ENCODE data around the gene KIAA0232.

Gene KIAA0232

GRCh38 chr4:6915041-6916005 lies 132.8 kb downstream of the KIAA0232 start:
- H3K9ac ChIP-seq (ENCODE audit: low read depth, low read length) = no peak overlapping the region
- H3K4me1 ChIP-seq (ENCODE audit: control insufficient read depth, insufficient read depth, low read length) = peaks cover 20% of the 10 kb centered on the region
- H3K27ac ChIP-seq (ENCODE audit: low read depth, low read length) = no peak overlapping the region
- H3K36me3 ChIP-seq (ENCODE audit: control insufficient read depth, insufficient read depth, low read length) = no peaks in the 10 kb centered on the region
- peaks cover 9% of the 10 kb centered on the region for H3K27me3 ChIP-seq (ENCODE audit: control insufficient read depth, insufficient read depth, low read length)
- no peak overlapping the region for H3K4me3 ChIP-seq (ENCODE audit: low read depth, low read length)
- H3K9me3 ChIP-seq (ENCODE audit: control insufficient read depth, insufficient read depth, low read length) = no peaks in the 10 kb centered on the region

- H3K9ac ChIP-seq (ENCODE audit: low read depth, low read length) = no peak overlapping the region
- no peak overlapping the region for H3K4me3 ChIP-seq (ENCODE audit: low read depth, low read length)
These were observed 133.6 kb downstream of the KIAA0232 start for GRCh38 chr4:6916069-6916586.

GRCh38 chr4:6916587-6917460 lies 134.3 kb downstream of the KIAA0232 start:
- peak overlapping the region; percentile 43 for H3K27ac ChIP-seq (ENCODE audit: low read depth, low read length)
- H3K36me3 ChIP-seq (ENCODE audit: control insufficient read depth, insufficient read depth, low read length) = no peaks in the 10 kb centered on the region
- H3K27me3 ChIP-seq (ENCODE audit: control insufficient read depth, insufficient read depth, low read length) = no peaks in the 10 kb centered on the region
- no peak overlapping the region for H3K4me3 ChIP-seq (ENCODE audit: low read depth, low read length)
- H3K9ac ChIP-seq (ENCODE audit: low read depth, low read length) = no peak overlapping the region
- peaks cover 13% of the 10 kb centered on the region for H3K4me1 ChIP-seq (ENCODE audit: control insufficient read depth, insufficient read depth, low read length)
- H3K9me3 ChIP-seq (ENCODE audit: control insufficient read depth, insufficient read depth, low read length) = no peaks in the 10 kb centered on the region

More at GRCh38 chr4:6916069-6916586, 133.6 kb downstream of the KIAA0232 start:
- Histone ChIP-seq H3K27ac (ENCODE audit: low read depth, low read length) (peak overlapping the region; percentile 43), H3K9me3 (ENCODE audit: control insufficient read depth, insufficient read depth, low read length) (no peaks in the 10 kb centered on the region), H3K27me3 (ENCODE audit: control insufficient read depth, insufficient read depth, low read length) (0 out of 2 replicates have a peak, but pooled peaks cover under 1% of the 10 kb centered on the region), H3K36me3 (ENCODE audit: control insufficient read depth, insufficient read depth, low read length) (no peaks in the 10 kb centered on the region), H3K4me1 (ENCODE audit: control insufficient read depth, insufficient read depth, low read length) (peaks cover 13% of the 10 kb centered on the region)

- no peaks in the 10 kb centered on the region for H3K36me3 ChIP-seq (ENCODE audit: control insufficient read depth, insufficient read depth, low read length)
- H3K4me1 ChIP-seq (ENCODE audit: control insufficient read depth, insufficient read depth, low read length) = peaks cover 13% of the 10 kb centered on the region
- no peak overlapping the region for H3K9ac ChIP-seq (ENCODE audit: low read depth, low read length)
- no peaks in the 10 kb centered on the region for H3K9me3 ChIP-seq (ENCODE audit: control insufficient read depth, insufficient read depth, low read length)
- H3K27me3 ChIP-seq (ENCODE audit: control insufficient read depth, insufficient read depth, low read length) = no peaks in the 10 kb centered on the region
- H3K27ac ChIP-seq (ENCODE audit: low read depth, low read length) = peak overlapping the region; percentile 38
- H3K4me3 ChIP-seq (ENCODE audit: low read depth, low read length) = no peak overlapping the region
These were observed 135.1 kb downstream of the KIAA0232 start for GRCh38 chr4:6917461-6918271.

- Histone ChIP-seq H3K9me3 (ENCODE audit: control insufficient read depth, insufficient read depth, low read length) (no peaks in the 10 kb centered on the region), H3K9ac (ENCODE audit: low read depth, low read length) (no peak overlapping the region), H3K4me3 (ENCODE audit: low read depth, low read length) (no peak overlapping the region), H3K27ac (ENCODE audit: low read depth, low read length) (no peak overlapping the region), H3K4me1 (ENCODE audit: control insufficient read depth, insufficient read depth, low read length) (peaks cover 13% of the 10 kb centered on the region), H3K27me3 (ENCODE audit: control insufficient read depth, insufficient read depth, low read length) (no peaks in the 10 kb centered on the region), H3K36me3 (ENCODE audit: control insufficient read depth, insufficient read depth, low read length) (peaks cover 2% of the 10 kb centered on the region; the same call in 1 of the 2 replicates)
These were observed 135.8 kb downstream of the KIAA0232 start for GRCh38 chr4:6918338-6918737.

GRCh38 chr4:6920171-6920570 lies 137.6 kb downstream of the KIAA0232 start:
- no peak overlapping the region for H3K27ac ChIP-seq (ENCODE audit: low read depth, low read length)
- H3K4me1 ChIP-seq (ENCODE audit: control insufficient read depth, insufficient read depth, low read length) = peaks cover 13% of the 10 kb centered on the region
- H3K9me3 ChIP-seq (ENCODE audit: control insufficient read depth, insufficient read depth, low read length) = no peaks in the 10 kb centered on the region
- peaks cover 18% of the 10 kb centered on the region for H3K36me3 ChIP-seq (ENCODE audit: control insufficient read depth, insufficient read depth, low read length)
- H3K4me3 ChIP-seq (ENCODE audit: low read depth, low read length) = no peak overlapping the region
- no peak overlapping the region for H3K9ac ChIP-seq (ENCODE audit: low read depth, low read length)
- H3K27me3 ChIP-seq (ENCODE audit: control insufficient read depth, insufficient read depth, low read length) = no peaks in the 10 kb centered on the region

GRCh38 chr4:6923507-6923906 lies 141.0 kb downstream of the KIAA0232 start:
- H3K9ac ChIP-seq (ENCODE audit: low read depth, low read length) = no peak overlapping the region
- no peak overlapping the region for H3K27ac ChIP-seq (ENCODE audit: low read depth, low read length)
- no peaks in the 10 kb centered on the region for H3K9me3 ChIP-seq (ENCODE audit: control insufficient read depth, insufficient read depth, low read length)
- H3K27me3 ChIP-seq (ENCODE audit: control insufficient read depth, insufficient read depth, low read length) = no peaks in the 10 kb centered on the region
- H3K4me1 ChIP-seq (ENCODE audit: control insufficient read depth, insufficient read depth, low read length) = peaks cover 4% of the 10 kb centered on the region; the same call in 1 of the 2 replicates
- no peak overlapping the region for H3K4me3 ChIP-seq (ENCODE audit: low read depth, low read length)
- H3K36me3 ChIP-seq (ENCODE audit: control insufficient read depth, insufficient read depth, low read length) = peaks cover 18% of the 10 kb centered on the region

- H3K9me3 ChIP-seq (ENCODE audit: control insufficient read depth, insufficient read depth, low read length) = no peaks in the 10 kb centered on the region
- peaks cover 4% of the 10 kb centered on the region; the same call in 1 of the 2 replicates for H3K4me1 ChIP-seq (ENCODE audit: control insufficient read depth, insufficient read depth, low read length)
- no peak overlapping the region for H3K9ac ChIP-seq (ENCODE audit: low read depth, low read length)
- H3K36me3 ChIP-seq (ENCODE audit: control insufficient read depth, insufficient read depth, low read length) = peaks cover 18% of the 10 kb centered on the region
- no peak overlapping the region for H3K27ac ChIP-seq (ENCODE audit: low read depth, low read length)
- H3K27me3 ChIP-seq (ENCODE audit: control insufficient read depth, insufficient read depth, low read length) = no peaks in the 10 kb centered on the region
- no peak overlapping the region for H3K4me3 ChIP-seq (ENCODE audit: low read depth, low read length)
These were observed 141.8 kb downstream of the KIAA0232 start for GRCh38 chr4:6924361-6924779.

- Histone ChIP-seq H3K4me3 (ENCODE audit: low read depth, low read length) (no peak overlapping the region), H3K9ac (ENCODE audit: low read depth, low read length) (no peak overlapping the region), H3K27ac (ENCODE audit: low read depth, low read length) (no peak overlapping the region), H3K4me1 (ENCODE audit: control insufficient read depth, insufficient read depth, low read length) (peaks cover 8% of the 10 kb centered on the region; the same call in 1 of the 2 replicates), H3K36me3 (ENCODE audit: control insufficient read depth, insufficient read depth, low read length) (peaks cover 18% of the 10 kb centered on the region), H3K9me3 (ENCODE audit: control insufficient read depth, insufficient read depth, low read length) (no peaks in the 10 kb centered on the region), H3K27me3 (ENCODE audit: control insufficient read depth, insufficient read depth, low read length) (no peaks in the 10 kb centered on the region)
These were observed 142.9 kb downstream of the KIAA0232 start for GRCh38 chr4:6925357-6925836.

GRCh38 chr4:6926081-6926480 lies 143.6 kb downstream of the KIAA0232 start:
- H3K9ac ChIP-seq (ENCODE audit: low read depth, low read length) = no peak overlapping the region
- H3K36me3 ChIP-seq (ENCODE audit: control insufficient read depth, insufficient read depth, low read length) = peaks cover 18% of the 10 kb centered on the region
- no peak overlapping the region for H3K4me3 ChIP-seq (ENCODE audit: low read depth, low read length)
- no peak overlapping the region for H3K27ac ChIP-seq (ENCODE audit: low read depth, low read length)
- no peaks in the 10 kb centered on the region for H3K9me3 ChIP-seq (ENCODE audit: control insufficient read depth, insufficient read depth, low read length)
- no peaks in the 10 kb centered on the region for H3K27me3 ChIP-seq (ENCODE audit: control insufficient read depth, insufficient read depth, low read length)
- peaks cover 8% of the 10 kb centered on the region; the same call in 1 of the 2 replicates for H3K4me1 ChIP-seq (ENCODE audit: control insufficient read depth, insufficient read depth, low read length)

Measured in HUES48 (cell line).